Astrocyte (in vitro differentiated cells and primary cell): ENCODE data around the gene DPAGT1.

Source experiments
- CTCF ChIP-seq: IDR thresholded peaks from 2 replicates; pipeline ENCODE4 v1.5.1; 2011; ENCODE audit warnings: low read depth, mild to moderate bottlenecking, inconsistent platforms, low read length, moderate library complexity; ENCODE audit not compliant: insufficient read depth
- EZH2 ChIP-seq: IDR thresholded peaks from 2 replicates; pipeline ENCODE4 v1.6.1; 2012; ENCODE audit warnings: mild to moderate bottlenecking, low read length, inconsistent platforms; ENCODE audit not compliant: insufficient read depth

- TF ChIP-seq CTCF (no peak), EZH2 (no peak)
Measured at GRCh38 chr11:119111361-119111925, 9.8 kb upstream of the DPAGT1 start.
